GM13976 (cell line): ENCODE measurements around the gene DTD1.

Experiments used
- DNase-seq: peaks from one replicate; pipeline ENCODE4 v3.0.0; 2012; ENCODE audit warnings: low spot score
- CTCF ChIP-seq: IDR thresholded peaks from 2 replicates; pipeline ENCODE4 v1.5.1; 2012; ENCODE audit warnings: borderline replicate concordance, mild to moderate bottlenecking; ENCODE audit not compliant: insufficient read depth; ENCODE audit errors: extremely low read depth, missing control alignments, control extremely low read depth
- in situ Hi-C: fragments of 300-500 bp; cut with MboI; formaldehyde crosslinking; loops from one replicate; pipeline ENCODE4 v1.12.0; 2022; ENCODE audit warnings: low sequenced_read_pairs, mixed read lengths, inconsistent platforms; ENCODE audit not compliant: unreplicated experiment

DTD1 gene, protein sequence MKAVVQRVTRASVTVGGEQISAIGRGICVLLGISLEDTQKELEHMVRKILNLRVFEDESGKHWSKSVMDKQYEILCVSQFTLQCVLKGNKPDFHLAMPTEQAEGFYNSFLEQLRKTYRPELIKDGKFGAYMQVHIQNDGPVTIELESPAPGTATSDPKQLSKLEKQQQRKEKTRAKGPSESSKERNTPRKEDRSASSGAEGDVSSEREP

DNA sequence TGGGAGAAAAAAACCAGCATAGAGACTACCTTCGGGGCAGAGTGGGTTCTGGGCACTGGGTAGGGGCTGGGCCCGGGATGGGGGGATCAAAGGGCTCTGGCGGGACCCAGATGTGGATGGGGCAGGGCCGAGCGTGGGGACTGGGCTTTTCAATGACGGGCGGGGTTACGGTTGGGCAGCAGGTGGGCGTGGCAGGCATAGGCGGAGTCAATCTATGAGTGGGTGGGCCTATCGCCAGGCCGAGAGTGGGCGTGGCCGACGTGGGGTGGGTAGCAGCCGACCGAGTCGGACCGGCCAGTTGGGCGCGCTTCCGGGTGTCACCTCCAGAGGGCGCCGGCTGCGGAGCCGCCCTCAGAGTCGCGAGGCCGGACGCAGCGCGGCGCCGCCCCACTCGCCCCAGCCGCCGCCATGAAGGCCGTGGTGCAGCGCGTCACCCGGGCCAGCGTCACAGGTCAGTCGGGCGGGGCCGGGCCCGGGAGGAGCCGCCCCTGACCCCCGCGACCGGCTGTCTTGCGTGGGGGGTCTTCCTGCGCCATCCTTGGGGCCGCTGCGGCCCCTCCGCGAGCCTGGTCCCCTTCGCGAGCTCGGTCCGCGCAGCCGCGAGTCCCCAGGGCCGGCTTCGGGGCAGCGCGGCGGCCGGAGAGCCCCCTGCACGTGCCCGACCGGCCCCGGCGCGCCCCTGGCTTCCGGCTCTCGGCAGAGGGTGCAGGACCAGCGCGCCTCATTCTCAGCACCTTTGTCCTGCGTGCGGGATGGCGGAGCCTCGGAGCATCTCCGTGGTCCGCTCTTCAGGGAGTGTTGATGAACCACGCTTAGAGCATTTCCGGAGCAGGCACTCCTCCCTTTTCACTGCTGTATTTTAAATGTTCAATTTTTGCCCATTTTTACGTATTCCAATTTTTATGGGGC is at the start of gene DTD1:
TSS of gene DTD1 (plus strand) at position 390 of the 909 bp plus-strand sequence. CDS start at position 409, 19 bp downstream.
- in situ Hi-C loops: no loop called here
- peak; percentile 95 for DNase-seq
- peak; percentile 75 for TF ChIP-seq CTCF

DNA sequence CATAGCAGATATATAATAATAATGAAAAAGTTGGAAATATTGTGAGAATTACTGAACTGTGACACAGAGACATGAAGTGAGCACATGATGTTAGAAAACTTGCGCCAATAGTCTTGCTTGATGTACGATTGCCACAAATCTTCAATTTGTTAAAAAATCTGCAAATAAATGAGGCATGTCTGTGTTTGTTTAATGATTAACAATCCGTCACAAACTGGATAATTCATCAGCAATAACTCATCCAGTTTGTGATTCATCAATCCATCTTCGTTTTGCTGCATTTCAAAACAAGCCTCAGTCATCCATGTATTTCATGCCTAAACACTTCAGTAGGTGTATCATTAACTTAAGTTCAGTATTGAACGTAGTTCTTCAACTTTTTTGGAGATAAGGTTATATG is 46.1 kb upstream of the DTD1 start:
- in situ Hi-C loops: no loop called here
- DNase-seq: no peak

GRCh38 chr20:18543216-18543615 is 44.6 kb upstream of the DTD1 start:
- in situ Hi-C loops: no loop called here
- no peak for TF ChIP-seq CTCF
- DNase-seq: no peak

More for the DNA sequence above, 46.1 kb upstream of the DTD1 start:
- no peak for TF ChIP-seq CTCF

GRCh38 chr20:18543932-18544331 is 43.9 kb upstream of the DTD1 start:
- in situ Hi-C loops: no loop called here
- DNase-seq: no peak
- no peak for TF ChIP-seq CTCF

- DNase-seq: no peak
- TF ChIP-seq CTCF: no peak
- in situ Hi-C loops: no loop called here
Measured at GRCh38 chr20:18545566-18545965, 42.3 kb upstream of the DTD1 start.

DNA sequence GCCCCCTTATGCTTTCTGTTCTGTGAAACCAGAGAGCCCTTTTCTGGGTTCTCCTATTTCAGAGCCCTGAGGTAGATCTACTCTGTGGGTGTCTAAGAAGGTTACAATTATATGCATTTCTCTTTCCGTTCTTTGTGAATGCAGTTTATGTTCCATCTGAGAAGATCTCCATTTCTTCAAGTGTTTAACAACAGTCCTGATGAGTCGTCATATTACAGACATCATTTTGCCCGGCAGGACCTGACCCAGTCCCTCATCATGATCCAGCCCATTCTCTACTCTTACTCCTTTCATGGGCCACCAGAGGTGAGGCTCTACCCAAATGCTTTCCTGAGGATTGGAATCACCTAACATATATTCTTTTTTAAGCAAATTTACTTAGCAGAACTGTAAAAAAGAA is 39.4 kb upstream of the DTD1 start:
- no peak for TF ChIP-seq CTCF
- in situ Hi-C loops: no loop called here
- no peak for DNase-seq
